AG10803 (cell line): ENCODE data around the gene CNTNAP2.

ENCODE experiments used
- DNase-seq: peaks from one replicate; pipeline ENCODE4 v3.0.0; 2010; ENCODE audit warnings: low read depth
- H3K4me3 ChIP-seq: 2 replicates; pipeline ENCODE4 v1.5.1; 2011; ENCODE audit warnings: mild to moderate bottlenecking, low read length, control low read depth
- CTCF ChIP-seq: conservative IDR thresholded peaks from 2 replicates; pipeline ENCODE4 v1.5.1; 2011; ENCODE audit warnings: mild to moderate bottlenecking, low read length, control low read depth, inconsistent platforms

CNTNAP2 gene

GRCh38 chr7:146565872-146566271 lies 449.3 kb downstream of the CNTNAP2 start:
- DNase-seq = no peak
- no peak overlapping the region for H3K4me3 ChIP-seq
- TF ChIP-seq CTCF = no peak

- TF ChIP-seq CTCF = no peak
- no peak overlapping the region for H3K4me3 ChIP-seq
- DNase-seq = no peak
Observed at GRCh38 chr7:146575903-146576302, 459.3 kb downstream of the CNTNAP2 start.

GRCh38 chr7:146591976-146592375 lies 475.4 kb downstream of the CNTNAP2 start:
- DNase-seq = no peak
- TF ChIP-seq CTCF = no peak
- H3K4me3 ChIP-seq = no peak overlapping the region

- TF ChIP-seq CTCF = no peak
Observed at GRCh38 chr7:146606628-146607027, 490.0 kb downstream of the CNTNAP2 start.

GRCh38 chr7:146619641-146620040 lies 503.0 kb downstream of the CNTNAP2 start:
- no peak for TF ChIP-seq CTCF
- DNase-seq = no peak
- H3K4me3 ChIP-seq = no peak overlapping the region

More at GRCh38 chr7:146606628-146607027, 490.0 kb downstream of the CNTNAP2 start:
- H3K4me3 ChIP-seq = no peak overlapping the region
- DNase-seq = no peak

- TF ChIP-seq CTCF = no peak
Observed at GRCh38 chr7:146626912-146627311, 510.3 kb downstream of the CNTNAP2 start.

GRCh38 chr7:146635205-146636032 lies 518.8 kb downstream of the CNTNAP2 start:
- no peak for TF ChIP-seq CTCF
- no peak overlapping the region for H3K4me3 ChIP-seq
- DNase-seq = no peak

More at GRCh38 chr7:146626912-146627311, 510.3 kb downstream of the CNTNAP2 start:
- H3K4me3 ChIP-seq = no peak overlapping the region
- DNase-seq = no peak
